DOHH2 (cell line): ENCODE measurements around the gene EIF4E3.

Experiments
- H3F3A ChIP-seq: fragments of 200-600 bp; sonication (generic), shearing (Covaris generic); 2 replicates; pipeline ENCODE4 v1.6.0; 2016; ENCODE audit warnings: antibody characterized with exemption, mild to moderate bottlenecking; ENCODE audit not compliant: control insufficient read depth, insufficient read depth
- H3K27ac ChIP-seq: fragments of 200-600 bp; sonication (generic); 2 replicates; pipeline ENCODE4 v1.5.1; 2014; ENCODE audit warnings: low read depth, mild to moderate bottlenecking, low read length, moderate library complexity
- H3K27me3 ChIP-seq: fragments of 200-600 bp; sonication (generic); 2 replicates; pipeline ENCODE4 v1.6.1; 2014; ENCODE audit warnings: mild to moderate bottlenecking, low read length, mixed read lengths; ENCODE audit not compliant: control insufficient read depth
- H3K36me3 ChIP-seq: fragments of 200-600 bp; sonication (generic); 2 replicates; pipeline ENCODE4 v1.6.1; 2014; ENCODE audit warnings: mild to moderate bottlenecking, low read length, moderate library complexity, mixed read lengths; ENCODE audit not compliant: control insufficient read depth
- H3K4me1 ChIP-seq: fragments of 200-600 bp; sonication (generic); 2 replicates; pipeline ENCODE4 v1.6.1; 2014; ENCODE audit warnings: mild to moderate bottlenecking, low read length, mixed read lengths; ENCODE audit not compliant: control insufficient read depth
- H3K4me2 ChIP-seq: fragments of 200-600 bp; sonication (generic); 2 replicates; pipeline ENCODE4 v1.6.0; 2014; ENCODE audit warnings: mild to moderate bottlenecking, low read length, moderate library complexity
- H3K4me3 ChIP-seq: fragments of 200-600 bp; sonication (generic); 2 replicates; pipeline ENCODE4 v1.5.1; 2014; ENCODE audit warnings: mild to moderate bottlenecking, low read length, mixed read lengths
- H3K79me2 ChIP-seq: fragments of 200-600 bp; sonication (generic); 2 replicates; pipeline ENCODE4 v1.6.1; 2014; ENCODE audit warnings: mild to moderate bottlenecking, low read length, mixed read lengths; ENCODE audit not compliant: control insufficient read depth
- H3K9me2 ChIP-seq: fragments of 200-600 bp; sonication (generic); replicated peaks from 2 replicates; pipeline ENCODE4 v1.6.1; 2014; ENCODE audit warnings: mild to moderate bottlenecking, low read length, mixed read lengths; ENCODE audit not compliant: control insufficient read depth
- H3K9me3 ChIP-seq: fragments of 200-600 bp; sonication (generic); 2 replicates; pipeline ENCODE4 v1.6.1; 2014; ENCODE audit warnings: antibody characterized with exemption, low read length, mixed read lengths; ENCODE audit not compliant: control insufficient read depth, insufficient read depth
- H4K20me1 ChIP-seq: fragments of 200-600 bp; sonication (generic); 2 replicates; pipeline ENCODE4 v1.6.0; 2014; ENCODE audit warnings: low read depth, mild to moderate bottlenecking, antibody characterized with exemption, low read length, moderate library complexity; ENCODE audit not compliant: control insufficient read depth, insufficient read depth
- EZH2phosphoT487 ChIP-seq: fragments of 200-600 bp; sonication (generic); IDR thresholded peaks from 2 replicates; pipeline ENCODE4 v1.6.1; 2017; ENCODE audit warnings: borderline replicate concordance, mild to moderate bottlenecking, antibody characterized with exemption, low read length, moderate library complexity, mixed read lengths
- TF ChIP-seq, protein P1 (sequence below): fragments of 200-600 bp; sonication (generic); IDR thresholded peaks from one replicate; pipeline ENCODE4 v1.5.1; 2014; ENCODE audit warnings: antibody characterized with exemption, mild to moderate bottlenecking, low read depth, low read length; ENCODE audit not compliant: poor library complexity, severe bottlenecking

The EIF4E3 gene

GRCh38 chr3:71721002-71721401 is 4.2 kb downstream of the EIF4E3 start:
- Histone ChIP-seq H3F3A (no peaks in the 10 kb centered on the region), H3K9me3 (no peaks in the 10 kb centered on the region), H4K20me1 (no peaks in the 10 kb centered on the region; the same call in 1 of the 2 replicates), H3K27me3 (peaks cover 61% of the 10 kb centered on the region), H3K4me2 (no peak overlapping the region), H3K27ac (no peak overlapping the region), H3K36me3 (no peaks in the 10 kb centered on the region), H3K79me2 (no peaks in the 10 kb centered on the region), H3K9me2 (no peaks in the 10 kb centered on the region), H3K4me1 (peaks cover 8% of the 10 kb centered on the region; the same call in 1 of the 2 replicates), H3K4me3 (no peak overlapping the region)
- TF ChIP-seq EZH2phosphoT487 = no peak
- TF ChIP-seq, protein P1, sequence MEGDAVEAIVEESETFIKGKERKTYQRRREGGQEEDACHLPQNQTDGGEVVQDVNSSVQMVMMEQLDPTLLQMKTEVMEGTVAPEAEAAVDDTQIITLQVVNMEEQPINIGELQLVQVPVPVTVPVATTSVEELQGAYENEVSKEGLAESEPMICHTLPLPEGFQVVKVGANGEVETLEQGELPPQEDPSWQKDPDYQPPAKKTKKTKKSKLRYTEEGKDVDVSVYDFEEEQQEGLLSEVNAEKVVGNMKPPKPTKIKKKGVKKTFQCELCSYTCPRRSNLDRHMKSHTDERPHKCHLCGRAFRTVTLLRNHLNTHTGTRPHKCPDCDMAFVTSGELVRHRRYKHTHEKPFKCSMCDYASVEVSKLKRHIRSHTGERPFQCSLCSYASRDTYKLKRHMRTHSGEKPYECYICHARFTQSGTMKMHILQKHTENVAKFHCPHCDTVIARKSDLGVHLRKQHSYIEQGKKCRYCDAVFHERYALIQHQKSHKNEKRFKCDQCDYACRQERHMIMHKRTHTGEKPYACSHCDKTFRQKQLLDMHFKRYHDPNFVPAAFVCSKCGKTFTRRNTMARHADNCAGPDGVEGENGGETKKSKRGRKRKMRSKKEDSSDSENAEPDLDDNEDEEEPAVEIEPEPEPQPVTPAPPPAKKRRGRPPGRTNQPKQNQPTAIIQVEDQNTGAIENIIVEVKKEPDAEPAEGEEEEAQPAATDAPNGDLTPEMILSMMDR = no peak

- no peaks in the 10 kb centered on the region for H4K20me1 ChIP-seq
- no peaks in the 10 kb centered on the region for H3F3A ChIP-seq
- H3K79me2 ChIP-seq = no peaks in the 10 kb centered on the region
- no peaks in the 10 kb centered on the region for H3K4me1 ChIP-seq
- H3K36me3 ChIP-seq = no peaks in the 10 kb centered on the region
- H3K9me3 ChIP-seq = no peaks in the 10 kb centered on the region
- TF ChIP-seq, protein P1 = no peak
- no peak for TF ChIP-seq EZH2phosphoT487
- H3K4me3 ChIP-seq = no peak overlapping the region
- H3K27me3 ChIP-seq = peaks cover 36% of the 10 kb centered on the region
- H3K4me2 ChIP-seq = no peak overlapping the region
- no peaks in the 10 kb centered on the region for H3K9me2 ChIP-seq
- H3K27ac ChIP-seq = no peak overlapping the region
Measured at GRCh38 chr3:71718072-71718471, 7.1 kb downstream of the EIF4E3 start.

GRCh38 chr3:71714595-71714994 is 10.6 kb downstream of the EIF4E3 start:
- H3K27me3 ChIP-seq = peaks cover 23% of the 10 kb centered on the region
- no peaks in the 10 kb centered on the region for H3K4me1 ChIP-seq
- no peak overlapping the region for H3K27ac ChIP-seq
- H3K36me3 ChIP-seq = no peaks in the 10 kb centered on the region
- no peaks in the 10 kb centered on the region for H3K79me2 ChIP-seq
- no peak for TF ChIP-seq EZH2phosphoT487
- TF ChIP-seq, protein P1 = no peak
- H3K9me2 ChIP-seq = no peaks in the 10 kb centered on the region
- no peaks in the 10 kb centered on the region for H3F3A ChIP-seq
- H4K20me1 ChIP-seq = no peaks in the 10 kb centered on the region; the same call in 1 of the 2 replicates
- no peaks in the 10 kb centered on the region for H3K9me3 ChIP-seq
- no peak overlapping the region for H3K4me3 ChIP-seq
- H3K4me2 ChIP-seq = no peak overlapping the region

DNA sequence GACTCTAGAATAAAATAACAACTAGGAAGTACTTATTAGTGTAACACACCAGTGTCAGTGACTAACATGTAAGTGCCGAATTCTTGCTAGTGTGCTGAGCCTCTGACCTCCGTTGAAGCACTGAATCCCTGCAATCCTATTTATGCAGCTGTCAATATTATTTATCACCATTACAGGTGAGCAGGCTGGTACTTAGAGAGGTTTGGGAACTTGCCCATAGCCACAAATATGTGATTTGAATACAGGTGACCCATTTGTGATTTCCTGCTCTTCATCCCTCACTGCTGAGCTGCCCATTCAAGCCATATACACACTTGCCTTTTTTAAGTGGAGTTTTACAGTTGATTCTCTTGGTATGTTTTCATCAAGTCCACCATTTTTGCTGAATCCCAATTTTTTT is 12.2 kb downstream of the EIF4E3 start:
- H3F3A ChIP-seq = no peaks in the 10 kb centered on the region
- H3K36me3 ChIP-seq = no peaks in the 10 kb centered on the region
- H3K79me2 ChIP-seq = no peaks in the 10 kb centered on the region
- no peaks in the 10 kb centered on the region for H3K9me2 ChIP-seq
- H3K4me1 ChIP-seq = no peaks in the 10 kb centered on the region
- H3K27me3 ChIP-seq = peaks cover 17% of the 10 kb centered on the region
- TF ChIP-seq, protein P1 = no peak
- TF ChIP-seq EZH2phosphoT487 = no peak
- H3K27ac ChIP-seq = no peak overlapping the region
- H3K9me3 ChIP-seq = no peaks in the 10 kb centered on the region
- no peaks in the 10 kb centered on the region; the same call in 1 of the 2 replicates for H4K20me1 ChIP-seq
- H3K4me2 ChIP-seq = no peak overlapping the region
- H3K4me3 ChIP-seq = no peak overlapping the region
